HS-5 (cell line): ENCODE results near the gene MEIS2.

Source experiments
- DNase-seq: peaks from one replicate; pipeline ENCODE4 v3.0.0-alpha.2; 2012; ENCODE audit warnings: low read depth

MEIS2 gene

DNA sequence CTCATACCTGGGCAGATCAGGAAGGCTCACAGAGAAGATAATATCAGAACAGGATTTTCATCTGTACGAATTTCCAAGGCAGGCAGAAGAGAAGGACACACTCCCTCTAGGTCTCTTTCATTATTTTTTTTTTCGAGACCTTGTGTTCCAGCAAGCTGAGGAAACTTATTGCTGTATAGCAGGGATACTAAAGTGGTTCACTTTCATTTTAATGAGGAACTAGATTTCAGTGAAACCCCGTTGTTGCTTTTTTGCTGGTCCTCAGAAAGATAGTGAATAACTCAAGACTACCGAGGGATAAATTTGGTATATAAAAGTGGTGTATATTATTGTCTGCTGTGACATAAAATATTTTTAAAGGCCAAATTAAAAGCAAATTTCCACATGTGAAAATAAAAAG, 24.6 kb downstream of the MEIS2 start:
- no peak for DNase-seq

DNA sequence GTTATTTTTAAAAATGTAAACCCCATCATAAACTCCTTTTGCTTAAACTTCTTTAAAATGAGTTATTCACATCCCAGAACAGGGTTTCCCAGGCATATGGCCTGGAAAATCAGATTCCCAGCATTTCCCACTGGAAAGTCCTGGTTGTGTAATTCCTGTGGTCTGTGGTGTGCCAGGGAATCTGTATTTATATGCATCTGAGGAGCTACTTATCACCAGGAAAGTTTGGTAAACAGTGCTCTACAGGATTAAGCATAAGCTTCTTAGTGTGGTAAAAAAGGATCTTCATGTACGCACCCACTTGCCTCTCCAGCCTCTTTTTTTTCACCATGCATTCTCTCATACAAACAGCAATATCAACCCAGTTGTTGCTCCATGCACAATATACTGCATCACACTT, 28.2 kb downstream of the MEIS2 start:
- no peak for DNase-seq

DNA sequence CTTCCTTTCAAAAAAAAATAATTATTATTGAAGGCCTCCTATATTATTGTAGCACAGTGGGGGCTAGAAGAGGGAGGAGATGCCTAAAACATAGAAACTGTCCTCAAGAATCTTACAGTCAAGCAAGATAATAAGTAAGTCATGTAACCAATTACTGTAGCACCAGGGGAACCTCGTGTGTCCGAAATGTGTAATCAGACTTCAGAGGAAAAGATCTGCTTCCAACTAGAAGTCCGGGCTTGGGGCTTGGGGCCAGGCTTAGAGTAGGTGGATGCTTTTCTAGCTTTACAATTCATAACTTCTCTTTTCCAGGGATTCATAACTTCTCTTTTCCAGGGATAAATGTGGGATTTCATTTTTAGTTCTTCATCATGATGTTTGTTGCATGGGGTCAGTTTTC, 29.2 kb downstream of the MEIS2 start:
- DNase-seq: no peak

DNA sequence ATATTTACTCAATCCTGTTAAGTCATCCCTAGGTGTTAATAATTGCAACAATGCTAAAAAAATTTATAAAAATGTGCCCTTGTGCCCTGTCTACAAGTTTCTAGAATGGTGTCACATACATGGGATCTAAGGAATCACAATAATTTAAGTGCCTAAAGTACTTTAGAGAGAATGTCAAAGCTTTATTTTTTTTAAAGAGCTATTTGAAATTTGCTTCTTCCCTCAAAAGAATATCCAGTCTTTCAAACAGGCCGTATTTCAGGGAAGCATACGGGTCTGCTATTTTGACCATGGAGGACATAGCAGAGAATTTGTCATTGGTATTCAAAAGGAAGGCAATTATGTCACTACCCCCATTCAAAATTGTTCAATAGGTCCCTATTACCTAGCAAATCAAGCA, 29.7 kb downstream of the MEIS2 start:
- no peak for DNase-seq

DNA sequence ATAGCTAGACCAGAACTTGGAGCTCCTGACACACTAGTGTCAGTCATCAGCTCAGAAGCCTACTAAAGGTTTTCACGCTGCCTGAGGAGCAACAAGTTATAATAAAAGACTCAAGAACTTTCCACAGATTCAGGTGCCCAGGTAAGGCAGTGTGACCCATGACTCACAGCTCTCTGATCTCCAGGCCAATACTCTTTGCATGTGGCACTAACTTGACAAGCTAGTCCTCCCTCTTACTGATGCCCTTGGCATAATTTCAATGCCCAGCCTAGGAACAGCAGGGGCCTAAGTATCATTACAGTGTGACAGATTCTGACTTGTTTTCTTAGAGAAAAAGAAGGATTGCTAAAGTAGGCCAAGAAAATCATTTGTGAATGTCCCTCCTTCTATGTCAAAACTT, 38.4 kb downstream of the MEIS2 start:
- DNase-seq: no peak

DNA sequence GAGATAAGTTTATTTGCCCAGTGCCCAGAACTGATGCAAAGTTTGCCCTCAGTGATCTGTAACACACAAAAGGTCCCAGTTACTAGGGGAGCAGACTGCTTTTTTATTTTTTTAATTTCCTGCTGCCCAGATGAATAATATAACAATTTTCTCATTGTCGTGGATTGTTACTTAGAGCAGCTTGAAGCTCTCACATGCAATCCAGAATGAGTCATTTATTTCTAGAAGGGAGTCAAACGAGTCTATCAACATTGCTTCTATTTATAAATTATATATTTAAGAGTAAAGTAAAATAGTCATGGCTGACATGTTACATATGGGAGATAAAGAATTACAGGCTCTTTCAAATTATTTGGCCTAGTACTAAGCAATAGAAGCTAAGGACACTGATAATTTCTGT, 41.3 kb downstream of the MEIS2 start:
- DNase-seq: no peak

DNA sequence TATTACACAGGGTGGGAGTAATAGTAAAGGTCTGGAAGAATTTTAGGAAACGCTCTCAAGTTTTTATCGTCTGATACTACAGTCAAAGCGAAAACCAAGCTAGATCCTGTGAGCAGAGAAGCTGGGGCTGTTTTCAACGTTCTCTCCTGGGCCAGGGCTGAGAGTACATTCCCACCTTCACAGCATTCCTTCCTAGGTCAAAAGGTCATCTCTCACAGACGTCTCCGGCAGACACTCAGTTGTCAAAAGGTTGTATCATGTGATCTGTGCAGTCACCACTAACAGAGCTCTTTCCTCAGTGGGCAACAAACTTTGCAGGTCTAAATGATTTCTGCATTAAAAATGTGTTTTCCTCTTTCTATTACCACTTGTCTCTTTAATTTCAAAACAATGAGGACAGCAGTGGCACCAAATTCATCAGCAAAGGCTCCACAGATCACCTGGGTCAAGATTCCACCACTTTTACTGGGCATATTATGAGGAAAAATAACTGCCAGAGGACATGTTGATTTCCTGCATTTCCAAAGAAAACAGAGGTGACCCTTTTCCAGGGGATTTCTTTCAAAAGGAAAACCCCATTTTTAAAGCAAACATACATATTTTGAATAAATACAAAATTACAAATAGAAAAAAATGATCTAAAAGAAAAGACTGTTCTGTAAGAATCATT, 41.9 kb downstream of the MEIS2 start:
- no peak for DNase-seq

DNA sequence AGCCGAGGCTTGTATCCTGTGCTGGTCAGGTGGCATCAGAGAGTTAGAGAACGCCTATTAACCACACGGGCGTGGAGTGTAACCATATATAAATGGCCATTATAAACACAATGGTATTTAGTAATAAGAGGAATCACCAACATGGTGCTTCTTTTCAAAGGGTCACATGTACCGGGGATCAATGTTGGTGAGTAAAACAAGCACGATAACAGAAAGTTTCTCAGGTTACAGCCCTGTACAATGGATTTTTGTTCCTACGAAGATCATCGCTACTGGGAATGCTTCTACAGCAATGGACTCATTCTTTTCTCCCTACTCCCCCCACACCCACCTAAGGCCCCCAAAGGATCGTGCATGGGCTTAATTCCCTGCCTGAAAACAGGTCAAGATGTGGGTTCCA, 42.5 kb downstream of the MEIS2 start:
- no peak for DNase-seq

DNA sequence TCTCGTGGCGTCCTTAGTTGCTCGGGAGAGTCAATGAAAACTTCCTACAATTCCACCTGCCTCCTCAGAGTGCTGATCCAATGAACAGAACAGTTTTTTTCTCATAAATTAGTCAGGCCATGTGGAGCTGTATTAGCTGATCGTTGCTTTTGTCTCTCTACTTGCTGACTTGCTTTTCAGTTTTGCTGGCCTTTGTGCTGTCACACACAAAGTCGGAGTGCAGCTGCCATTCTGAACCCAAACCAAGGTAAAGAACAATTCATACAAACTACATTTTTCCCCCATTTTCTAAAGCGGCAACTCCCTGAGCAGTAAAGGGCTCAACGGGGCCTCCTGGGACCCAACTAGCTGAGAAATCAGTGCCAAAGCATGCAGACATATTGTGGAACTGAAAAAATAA, 43.1 kb downstream of the MEIS2 start:
- DNase-seq: no peak

DNA sequence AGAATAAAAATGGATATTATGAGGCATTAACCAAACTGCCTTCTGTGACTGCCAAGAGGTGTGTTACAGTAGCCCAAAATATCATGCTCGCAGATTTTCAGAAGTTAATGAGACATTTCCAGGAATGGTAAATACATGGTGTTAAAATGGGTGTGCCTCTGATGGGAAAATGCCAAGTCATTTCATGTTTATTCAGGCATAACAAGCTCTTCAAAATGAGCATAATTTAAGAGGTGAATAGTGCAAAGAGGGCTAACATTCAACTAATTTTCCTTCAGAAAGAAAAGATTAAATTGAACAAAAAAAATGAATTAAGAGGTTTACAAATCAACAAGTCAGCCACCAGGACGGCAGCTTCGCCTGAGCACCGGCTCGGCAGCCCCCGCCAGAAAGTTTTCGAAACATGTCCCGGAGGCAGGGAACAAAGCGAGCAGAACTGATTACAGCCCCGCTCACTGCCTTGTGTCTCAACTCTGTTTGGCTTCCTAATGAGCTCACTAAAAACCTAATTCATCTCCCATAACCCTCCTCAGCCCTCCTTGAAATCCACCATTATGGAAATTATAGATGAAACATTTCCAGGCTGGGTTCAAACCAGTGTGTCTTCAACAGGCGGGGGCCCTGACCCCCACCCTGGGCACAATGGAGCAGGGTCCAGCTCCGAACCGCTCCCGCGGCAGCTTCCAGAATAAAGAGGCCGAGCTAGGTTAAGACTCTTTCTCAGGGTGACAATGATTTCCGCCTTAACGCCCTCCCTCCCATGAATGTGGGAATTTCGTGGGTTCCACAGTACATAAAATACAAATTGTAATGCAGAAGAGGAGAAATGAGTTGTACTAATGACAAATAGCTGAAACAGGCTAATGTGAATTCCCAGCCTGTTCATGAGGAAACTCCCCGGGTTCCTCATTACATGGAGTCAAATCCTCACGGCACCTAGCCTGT, 43.9 kb downstream of the MEIS2 start:
- DNase-seq: no peak

DNA sequence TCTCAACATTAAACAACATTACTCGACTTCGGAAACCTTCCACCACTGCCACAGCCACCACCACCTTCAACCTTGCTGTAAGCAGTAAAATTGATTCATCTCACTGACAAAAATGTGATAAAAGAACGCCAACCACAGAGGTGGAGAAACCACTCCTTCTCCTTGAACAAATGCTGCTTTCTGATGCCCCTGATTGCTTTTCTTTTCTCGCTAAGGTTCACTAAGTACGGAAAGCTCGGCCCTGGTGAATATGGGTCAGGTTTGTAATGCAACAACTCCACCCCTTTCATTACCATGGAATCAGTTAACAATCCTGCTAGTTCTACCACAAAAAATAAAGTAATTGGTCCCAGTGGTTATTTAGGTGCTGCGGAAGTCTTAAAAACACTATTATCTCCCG, 44.9 kb downstream of the MEIS2 start:
- DNase-seq: no peak

DNA sequence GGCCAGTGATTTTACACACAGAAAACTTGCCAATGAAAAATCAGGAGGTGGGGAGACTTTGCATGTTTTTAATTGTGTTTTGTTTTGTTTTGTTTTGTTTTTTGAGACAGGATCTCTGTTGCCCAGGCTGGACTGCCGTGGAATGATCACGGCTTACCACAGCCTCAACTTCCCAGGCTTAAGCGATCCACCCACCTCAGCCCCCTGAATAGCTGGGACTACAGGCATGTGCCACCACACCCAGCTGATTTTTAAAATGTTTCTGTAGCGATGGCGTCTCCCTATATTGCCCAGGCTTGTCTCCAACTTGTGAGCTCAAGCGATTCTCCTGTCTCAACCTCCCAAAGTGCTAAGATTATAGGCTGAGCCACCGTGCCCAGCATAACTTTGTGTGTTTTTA, 46.0 kb downstream of the MEIS2 start:
- no peak for DNase-seq

DNA sequence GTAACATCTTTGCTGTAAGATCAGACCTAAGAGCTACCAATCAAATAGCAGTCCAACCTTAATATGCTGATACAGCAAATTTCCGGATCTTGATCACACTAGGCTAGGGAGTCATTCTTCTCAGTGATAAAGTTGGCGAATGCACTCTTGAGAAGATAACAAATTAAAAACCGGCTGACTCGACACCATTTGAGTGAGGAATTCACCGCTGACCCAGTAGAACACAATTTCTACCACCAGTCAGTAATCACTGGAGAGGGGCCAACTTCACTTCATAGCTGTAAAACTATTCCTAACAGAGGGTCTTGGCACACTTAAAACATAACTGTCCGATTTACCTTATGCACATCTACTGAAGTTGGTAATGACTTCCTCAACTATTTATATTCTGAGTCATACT, 47.2 kb downstream of the MEIS2 start:
- DNase-seq: no peak

DNA sequence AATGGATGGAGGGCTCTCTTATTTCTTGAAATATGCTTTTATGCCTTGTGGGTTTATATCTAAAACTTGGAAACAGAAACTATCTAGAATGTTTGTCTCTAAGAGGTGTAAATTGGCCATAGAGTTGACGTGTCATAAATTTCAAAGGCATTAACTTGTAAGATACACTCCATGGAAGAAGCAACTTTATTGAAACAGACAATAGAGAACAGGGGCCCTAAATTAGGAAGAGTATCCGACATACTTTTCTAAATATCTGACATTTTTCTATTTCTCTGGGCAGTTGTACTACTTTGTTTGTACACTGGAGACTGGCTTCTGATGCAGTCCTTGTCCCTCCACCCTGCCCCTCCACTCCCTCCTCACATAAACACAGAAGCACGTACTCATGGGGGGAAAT, 50.0 kb downstream of the MEIS2 start:
- no peak for DNase-seq

DNA sequence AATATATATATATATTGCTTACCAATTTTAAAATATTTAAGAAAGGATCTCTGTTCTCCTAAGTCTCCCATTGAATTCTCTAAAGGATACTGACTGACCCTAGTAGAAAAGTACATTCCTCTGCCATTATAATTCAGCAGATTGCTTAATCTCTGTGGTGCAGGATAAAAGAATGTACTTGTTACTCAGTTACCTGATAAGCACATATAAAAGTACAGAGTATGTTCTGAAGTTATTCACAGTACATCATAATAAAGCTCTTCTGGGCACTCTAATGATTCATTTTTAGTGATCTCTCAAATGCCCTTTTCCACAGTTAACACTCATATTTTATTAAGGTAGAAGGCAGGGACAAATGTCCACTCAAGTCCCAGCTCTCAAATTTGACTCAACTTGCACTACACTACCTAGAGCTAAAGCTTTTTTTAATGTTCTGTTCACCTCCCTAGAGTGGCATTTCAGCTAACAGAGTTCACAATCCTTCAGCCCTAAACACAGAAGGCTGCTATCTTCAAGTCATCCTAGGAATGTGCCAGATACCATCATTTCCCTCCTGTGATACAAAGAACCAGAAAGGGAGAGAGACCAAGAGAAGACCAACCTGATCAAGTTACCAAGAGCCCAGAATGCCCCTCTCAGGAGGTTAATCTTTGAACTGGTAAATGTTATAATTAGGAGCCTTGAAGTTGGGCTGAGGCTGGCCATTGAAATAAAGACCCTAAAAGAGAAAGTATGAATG, 53.3 kb downstream of the MEIS2 start:
- DNase-seq: peak; percentile 11

DNA sequence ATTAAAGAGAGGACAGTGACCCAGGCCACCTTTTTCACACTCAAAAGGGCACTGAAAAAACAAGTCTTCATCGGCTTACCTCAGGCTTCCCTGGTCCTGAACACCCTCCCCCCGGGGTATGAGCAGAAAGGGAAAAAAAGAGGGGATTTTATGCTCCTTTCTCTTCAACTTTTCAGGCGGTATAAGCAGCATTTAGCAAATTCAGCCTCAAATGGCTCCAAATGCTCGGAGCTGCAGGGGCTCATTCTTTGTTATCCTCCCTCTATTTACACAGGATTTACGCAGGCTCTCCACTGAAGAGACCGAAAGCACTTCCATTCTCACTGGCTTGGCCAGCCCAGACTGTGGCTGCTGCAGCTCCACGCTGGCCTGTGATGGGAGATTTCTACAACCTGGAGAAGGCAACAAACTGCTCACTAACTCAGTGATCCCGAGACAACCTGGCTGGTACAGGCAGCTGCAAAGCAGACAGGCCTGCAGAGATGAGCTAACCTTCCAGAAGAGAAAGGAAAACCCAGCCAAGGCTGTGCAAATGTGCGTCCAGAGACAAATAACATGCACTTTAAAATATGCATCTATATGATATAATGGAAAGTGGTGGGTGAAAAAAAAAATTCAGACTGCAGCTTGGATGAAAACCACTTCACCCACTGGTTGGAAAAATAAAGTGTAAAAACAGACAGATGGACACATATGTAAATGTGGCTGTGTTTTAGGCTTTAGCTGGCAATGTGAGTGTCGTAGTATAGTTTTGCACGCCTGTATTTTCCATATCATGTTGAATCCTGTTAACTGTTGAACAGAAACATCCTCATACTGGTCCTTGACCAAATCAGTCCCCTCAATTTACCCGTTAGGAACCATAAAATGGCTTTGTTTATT, 54.2 kb downstream of the MEIS2 start:
- DNase-seq: no peak

DNA sequence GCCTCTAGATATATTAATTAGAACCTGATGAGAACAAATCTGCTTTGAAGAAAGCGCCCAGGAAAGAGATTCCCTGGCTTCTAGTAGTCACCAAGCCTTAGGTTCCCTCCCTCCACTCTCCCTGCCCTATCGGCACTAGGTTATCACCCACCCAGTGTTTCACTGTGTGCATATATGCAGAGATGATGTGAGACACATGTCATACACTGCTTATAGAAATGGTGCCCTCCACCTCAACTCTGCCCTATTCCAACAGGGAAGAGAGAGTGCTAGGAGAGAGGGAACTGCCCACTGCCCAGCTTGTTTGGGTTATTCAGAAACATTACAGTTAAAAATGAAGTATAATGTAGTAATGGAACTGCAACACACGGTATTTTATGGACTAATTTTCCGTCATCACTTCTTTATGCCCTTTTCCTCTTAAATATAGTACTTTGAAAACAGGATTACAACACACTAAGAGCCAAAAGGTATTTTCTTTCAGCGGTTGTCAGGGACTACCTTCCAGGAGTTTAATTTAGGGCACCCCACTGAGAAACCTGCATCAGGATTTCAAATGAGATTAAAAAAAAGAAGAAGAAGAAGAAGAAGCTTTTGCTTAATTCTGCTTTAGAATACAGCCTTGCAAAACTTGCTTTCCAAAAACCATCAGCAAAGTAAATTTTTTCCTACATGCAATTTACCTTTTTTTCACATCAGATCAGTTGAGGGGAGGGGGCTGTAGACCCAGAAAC, 55.3 kb downstream of the MEIS2 start:
- DNase-seq: no peak

DNA sequence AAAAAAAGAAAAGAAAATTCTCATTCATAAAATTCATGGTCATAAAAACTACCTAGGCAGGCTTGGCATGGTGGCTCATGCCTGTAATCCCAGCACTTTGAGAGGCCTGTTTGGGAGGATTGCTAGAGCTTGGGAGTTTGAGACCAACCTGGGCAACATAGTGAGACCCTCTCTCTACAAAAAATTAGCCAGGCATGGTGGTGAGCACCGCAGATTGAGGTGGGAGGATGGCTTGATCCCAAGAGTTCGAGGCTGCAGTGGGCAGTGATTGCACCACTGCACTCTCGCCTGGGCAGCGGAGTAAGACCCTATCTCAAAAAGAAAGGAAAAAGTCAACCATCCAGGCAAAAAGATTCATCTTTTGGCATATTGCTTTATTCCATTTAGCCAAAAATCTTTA, 58.5 kb downstream of the MEIS2 start:
- DNase-seq: no peak

DNA sequence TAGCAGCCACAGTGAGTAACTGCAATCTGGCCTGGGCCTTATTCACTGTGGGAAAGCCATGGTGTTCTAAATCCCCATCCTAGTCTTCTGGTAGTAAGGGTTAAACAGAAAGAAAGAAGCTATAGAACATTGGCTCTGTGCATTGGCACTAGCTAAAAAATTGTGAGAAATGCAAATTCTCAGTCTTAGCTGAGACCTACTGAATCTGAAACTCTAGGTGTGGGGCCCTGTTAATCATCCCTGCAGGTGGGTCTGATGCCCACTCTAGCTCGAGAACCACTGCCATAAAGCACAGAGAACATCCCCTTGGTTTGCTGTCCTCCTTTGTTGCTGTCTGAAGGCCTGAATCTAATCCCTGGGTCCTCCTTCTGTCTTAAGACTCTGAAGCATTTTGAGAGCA, 59.3 kb downstream of the MEIS2 start:
- no peak for DNase-seq

DNA sequence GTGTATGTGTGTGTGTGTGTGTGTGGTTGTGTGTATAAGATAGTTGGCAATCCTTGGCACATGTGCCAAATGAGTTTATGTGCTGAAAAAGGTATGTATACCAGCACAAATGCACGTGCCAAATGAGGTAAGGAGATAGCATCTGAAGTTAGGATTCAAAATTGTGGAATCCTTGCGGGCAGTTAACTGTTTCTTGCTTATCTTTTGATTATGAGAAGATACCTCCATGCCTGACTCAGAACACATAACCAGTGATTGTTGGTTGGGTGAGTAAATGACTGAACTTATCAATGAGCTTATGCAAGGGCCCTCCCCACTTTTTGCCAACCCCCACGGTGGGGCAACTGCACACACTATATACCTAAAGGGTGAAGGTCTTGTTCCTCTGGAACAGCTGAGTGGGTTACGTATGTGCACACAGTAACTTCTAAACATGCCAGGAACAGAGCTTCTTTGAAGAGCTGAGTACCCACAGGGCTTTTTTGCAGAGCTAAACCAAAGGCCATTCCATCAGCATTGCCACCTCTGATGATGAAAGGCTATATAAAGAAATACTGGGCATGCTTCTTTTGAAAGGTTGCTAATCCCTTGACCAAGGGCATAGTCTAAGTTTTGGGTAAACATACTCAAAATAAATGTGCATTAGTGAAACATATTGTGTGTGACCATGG, 60.1 kb downstream of the MEIS2 start:
- DNase-seq: no peak

DNA sequence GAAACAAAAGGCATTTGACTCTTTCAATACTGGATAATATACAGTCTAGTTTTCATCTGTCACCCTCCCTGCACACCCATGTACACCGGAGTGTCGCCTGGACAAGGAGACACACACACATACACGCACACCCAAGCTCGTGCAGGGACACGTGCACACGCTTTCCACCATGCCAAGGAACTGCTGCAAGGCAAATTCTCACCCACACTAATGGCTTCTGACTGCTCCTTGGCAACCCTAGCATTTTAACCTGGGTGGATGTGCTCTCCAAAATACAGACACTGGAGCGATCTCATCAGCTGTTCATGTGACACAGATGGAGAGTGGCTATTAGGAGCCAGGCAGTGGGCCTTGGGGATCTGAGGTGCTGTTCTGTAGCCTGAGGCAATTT, 61.6 kb downstream of the MEIS2 start:
- no peak for DNase-seq
